ENCODE measurements around the gene NSUN3.

The NSUN3 gene

GRCh38 chr3:94173673-94174434 is 111.0 kb downstream of the NSUN3 start:
- H3K9me3 Mint-ChIP-seq: no peaks in the 10 kb centered on the region
- H3K27me3 Mint-ChIP-seq: peaks cover 15% of the 10 kb centered on the region
- H3K27ac Mint-ChIP-seq: no peak overlapping the region
- H3K4me3 Mint-ChIP-seq: no peak overlapping the region
- no peak for DNase-seq
- no peaks in the 10 kb centered on the region for H3K4me1 Mint-ChIP-seq (ENCODE audit: low read depth)
- no peaks in the 10 kb centered on the region for H3K36me3 Mint-ChIP-seq (ENCODE audit: low read depth)

- H3K36me3 Mint-ChIP-seq (ENCODE audit: low read depth): no peaks in the 10 kb centered on the region
These were observed 112.8 kb downstream of the NSUN3 start for GRCh38 chr3:94175677-94176076.

GRCh38 chr3:94176988-94177745 is 114.3 kb downstream of the NSUN3 start:
- Mint-ChIP-seq H3K9me3 (no peaks in the 10 kb centered on the region), H3K4me3 (no peak overlapping the region), H3K4me1 (ENCODE audit: low read depth) (no peaks in the 10 kb centered on the region), H3K36me3 (ENCODE audit: low read depth) (no peaks in the 10 kb centered on the region), H3K27ac (no peak overlapping the region), H3K27me3 (peaks cover 17% of the 10 kb centered on the region)
- no peak for DNase-seq

More at GRCh38 chr3:94175677-94176076, 112.8 kb downstream of the NSUN3 start:
- DNase-seq: no peak
- H3K27me3 Mint-ChIP-seq: peaks cover 18% of the 10 kb centered on the region
- no peak overlapping the region for H3K4me3 Mint-ChIP-seq
- no peaks in the 10 kb centered on the region for H3K4me1 Mint-ChIP-seq (ENCODE audit: low read depth)
- no peaks in the 10 kb centered on the region for H3K9me3 Mint-ChIP-seq
- no peak overlapping the region for H3K27ac Mint-ChIP-seq

Measured in activated T-cell treated with anti-CD3 and anti-CD28 coated beads, Interleukin-2, amount 50 U/mL, for 24 hours (primary cell).